Measurements from ENCODE around the gene PSMG4. TPM values are rescaled to one million over a fixed set of nuclear protein-coding genes. Genes with fewer than 3 reads are reported as not detected.

PSMG4 gene
- total RNA-seq, 1 experiment from 2014 or later, result 29.3 TPM

GRCh38 chr6:3211681-3212080 lies 47.1 kb upstream of the PSMG4 start:
- Histone ChIP-seq H2AK5ac (ENCODE audit: insufficient read length, low read length) (no peak overlapping the region), H2BK12ac (ENCODE audit: insufficient read length, low read depth, low read length) (no peak overlapping the region), H2BK120ac (ENCODE audit: low read depth, low read length, poor library complexity, severe bottlenecking) (no peak overlapping the region), H3K79me1 (ENCODE audit: insufficient read depth, low read depth, low read length, poor library complexity, severe bottlenecking) (no peaks in the 10 kb centered on the region), H2BK20ac (ENCODE audit: low read depth, low read length, poor library complexity, severe bottlenecking) (no peak overlapping the region), H4K91ac (ENCODE audit: insufficient read length, low read depth, low read length) (no peak overlapping the region), H3K9me3 (ENCODE audit: control insufficient read depth, low read depth, low read length) (no peaks in the 10 kb centered on the region), H4K5ac (ENCODE audit: insufficient read length, low read depth, low read length) (no peak overlapping the region), H2BK15ac (ENCODE audit: low read depth, low read length) (no peak overlapping the region), H3K23me2 (ENCODE audit: insufficient read length, low read depth, low read length, poor library complexity, severe bottlenecking) (no peaks in the 10 kb centered on the region), H3K14ac (ENCODE audit: insufficient read depth, low read length) (no peak overlapping the region), H3K79me2 (ENCODE audit: insufficient read depth, low read length) (no peaks in the 10 kb centered on the region), H3K27ac (ENCODE audit: insufficient read length, low read depth, low read length) (no peak overlapping the region), H3T11ph (ENCODE audit: low read length) (no peak overlapping the region), H3K9ac (ENCODE audit: extremely low read depth, insufficient read length, low read length) (no peak overlapping the region), H3K23ac (ENCODE audit: insufficient read length, low read depth, low read length) (no peak overlapping the region), H3K27me3 (ENCODE audit: insufficient read depth, low read length) (0 out of 2 replicates have a peak, but pooled peaks cover 2% of the 10 kb centered on the region), H4K8ac (replicated peaks; ENCODE audit: insufficient read length, low read depth, low read length) (no peak overlapping the region), H3K56ac (ENCODE audit: insufficient read length, low read depth, low read length) (no peak overlapping the region), H2AFZ (ENCODE audit: low read length) (no peak overlapping the region), H3K4me1 (ENCODE audit: insufficient read depth, low read length) (peaks cover 5% of the 10 kb centered on the region; the same call in 1 of the 2 replicates), H3K18ac (ENCODE audit: insufficient read length, low read depth, low read length) (no peak overlapping the region), H2BK5ac (ENCODE audit: insufficient read length, low read length) (no peak overlapping the region), H3K4me2 (ENCODE audit: insufficient read depth, insufficient read length, low read length) (no peak overlapping the region), H3K4ac (ENCODE audit: low read depth, low read length) (no peak overlapping the region), H4K20me1 (ENCODE audit: control insufficient read depth, insufficient read depth, insufficient read length) (no peaks in the 10 kb centered on the region)
- Mint-ChIP-seq H3K4me1 (peaks cover 23 to 25% of the 10 kb centered on the region in 2 experiments), H3K27ac (no peak overlapping the region), H3K27me3 (ENCODE audit: low read depth) (peaks cover 5% of the 10 kb centered on the region), H3K4me3 (no peak overlapping the region), H3K9me3 (no peaks in the 10 kb centered on the region; a peak in 1 of 5 replicates), H3K36me3 (ENCODE audit: insufficient read depth in 1 of 3, low read depth in 3 of 3) (no peaks in the 10 kb centered on the region)
- no peak for DNase-seq
- TF ChIP-seq CTCF (conservative IDR thresholded peaks at IDR 0.05), result no peak
- no CpG with 5 or more reads among the region's 5 CpGs for WGBS (ENCODE audit: extremely low coverage, insufficient read length, low lambda C conversion rate)
